HEK293 (cell line): ENCODE results near the gene DNAJA3.

Source experiments
- EGR2 ChIP-seq: fragments of 450-650 bp; formaldehyde crosslinking; IDR thresholded peaks from 2 replicates; pipeline ENCODE4 v1.5.1; 2016; ENCODE audit warnings: low read depth, missing biosample characterization, missing genetic modification characterization
- GLIS1 ChIP-seq: fragments of 450-650 bp; formaldehyde crosslinking; IDR thresholded peaks from 2 replicates; pipeline ENCODE4 v1.5.1; 2016; ENCODE audit warnings: missing biosample characterization, missing genetic modification characterization
- GLIS2 ChIP-seq: fragments of 450-650 bp; formaldehyde crosslinking; IDR thresholded peaks from 2 replicates; pipeline ENCODE4 v1.5.1; 2016; ENCODE audit warnings: missing biosample characterization, missing genetic modification characterization
- HOXA7 ChIP-seq: sonication (generic); formaldehyde crosslinking; IDR thresholded peaks from 2 replicates; pipeline ENCODE4 v1.8.1; 2022; ENCODE audit warnings: missing genetic modification reagents, borderline replicate concordance
- KLF17 ChIP-seq: fragments of 450-650 bp; formaldehyde crosslinking; IDR thresholded peaks from 2 replicates; pipeline ENCODE4 v1.5.1; 2016; ENCODE audit warnings: missing biosample characterization, missing genetic modification characterization
- PBX3 ChIP-seq: sonication (generic); formaldehyde crosslinking; IDR thresholded peaks from 2 replicates; pipeline ENCODE4 v1.8.1; 2022; ENCODE audit warnings: mild to moderate bottlenecking, moderate library complexity, missing genetic modification reagents
- PRDM1 ChIP-seq: fragments of 450-650 bp; formaldehyde crosslinking; IDR thresholded peaks from 2 replicates; pipeline ENCODE4; 2016; ENCODE audit warnings: missing biosample characterization, missing genetic modification characterization
- SALL2 ChIP-seq: fragments of 450-650 bp; formaldehyde crosslinking; IDR thresholded peaks from 2 replicates; pipeline ENCODE4 v1.5.0; 2017; ENCODE audit warnings: missing biosample characterization, mild to moderate bottlenecking, missing genetic modification characterization, borderline replicate concordance
- SCRT2 ChIP-seq: fragments of 450-650 bp; formaldehyde crosslinking; IDR thresholded peaks from 2 replicates; pipeline ENCODE4 v1.5.1; 2016; ENCODE audit warnings: missing biosample characterization, missing genetic modification characterization
- SP7 ChIP-seq: fragments of 450-650 bp; formaldehyde crosslinking; IDR thresholded peaks from 2 replicates; pipeline ENCODE4 v1.5.1; 2016; ENCODE audit warnings: missing biosample characterization, missing genetic modification characterization
- WT1 ChIP-seq: fragments of 450-650 bp; formaldehyde crosslinking; IDR thresholded peaks from 2 replicates; pipeline ENCODE4 v1.5.1; 2016; ENCODE audit warnings: missing biosample characterization, missing genetic modification characterization
- YY1 ChIP-seq: fragments of 450-650 bp; formaldehyde crosslinking; IDR thresholded peaks from 2 replicates; pipeline ENCODE4 v1.5.1; 2018; ENCODE audit warnings: missing biosample characterization, missing genetic modification characterization
- ZBTB1 ChIP-seq: fragments of 450-650 bp; formaldehyde crosslinking; IDR thresholded peaks from 2 replicates; pipeline ENCODE4 v1.5.1; 2016; ENCODE audit warnings: missing biosample characterization, missing genetic modification characterization
- ZBTB20 ChIP-seq: fragments of 450-650 bp; formaldehyde crosslinking; IDR thresholded peaks from 2 replicates; pipeline ENCODE4 v1.5.1; 2016; ENCODE audit warnings: missing biosample characterization, missing genetic modification characterization
- ZNF138 ChIP-seq: fragments of 450-650 bp; formaldehyde crosslinking; IDR thresholded peaks from 2 replicates; pipeline ENCODE4 v1.5.1; 2016; ENCODE audit warnings: missing biosample characterization, missing genetic modification characterization, borderline replicate concordance
- ZNF140 ChIP-seq: fragments of 450-650 bp; formaldehyde crosslinking; IDR thresholded peaks from 2 replicates; pipeline ENCODE4 v1.5.1; 2016; ENCODE audit warnings: missing biosample characterization, missing genetic modification characterization
- ZNF169 ChIP-seq: fragments of 450-650 bp; formaldehyde crosslinking; IDR thresholded peaks from 2 replicates; pipeline ENCODE4 v1.5.1; 2016; ENCODE audit warnings: missing biosample characterization, missing genetic modification characterization
- ZNF221 ChIP-seq: fragments of 450-650 bp; formaldehyde crosslinking; IDR thresholded peaks from 2 replicates; pipeline ENCODE4 v1.5.1; 2017; ENCODE audit warnings: missing biosample characterization, missing genetic modification characterization, borderline replicate concordance
- ZNF292 ChIP-seq: fragments of 450-650 bp; formaldehyde crosslinking; IDR thresholded peaks from 2 replicates; pipeline ENCODE4 v1.5.1; 2016; ENCODE audit warnings: low read depth, missing biosample characterization, missing genetic modification characterization, borderline replicate concordance
- ZNF335 ChIP-seq: fragments of 450-650 bp; formaldehyde crosslinking; conservative IDR thresholded peaks from 2 replicates; pipeline ENCODE4 v1.5.1; 2016; ENCODE audit warnings: missing biosample characterization, missing genetic modification characterization
- ZNF341 ChIP-seq: fragments of 450-650 bp; formaldehyde crosslinking; IDR thresholded peaks from 2 replicates; pipeline ENCODE4; 2016; ENCODE audit warnings: low read depth, missing biosample characterization, missing genetic modification characterization
- ZNF366 ChIP-seq: fragments of 450-650 bp; formaldehyde crosslinking; conservative IDR thresholded peaks from 2 replicates; pipeline ENCODE4 v1.5.1; 2016; ENCODE audit warnings: missing biosample characterization, missing genetic modification characterization
- ZNF501 ChIP-seq: fragments of 450-650 bp; formaldehyde crosslinking; IDR thresholded peaks from 2 replicates; pipeline ENCODE4 v1.5.1; 2016; ENCODE audit warnings: missing biosample characterization, missing genetic modification characterization
- ZNF558 ChIP-seq: fragments of 450-650 bp; formaldehyde crosslinking; IDR thresholded peaks from 2 replicates; pipeline ENCODE4 v1.5.1; 2016; ENCODE audit warnings: missing biosample characterization, missing genetic modification characterization
- ZNF629 ChIP-seq: fragments of 450-650 bp; formaldehyde crosslinking; IDR thresholded peaks from 2 replicates; pipeline ENCODE4 v1.5.1; 2017; ENCODE audit warnings: missing biosample characterization, missing genetic modification characterization
- ZNF785 ChIP-seq: fragments of 450-650 bp; formaldehyde crosslinking; IDR thresholded peaks from 2 replicates; pipeline ENCODE4 v1.5.1; 2016; ENCODE audit warnings: missing biosample characterization, missing genetic modification characterization
- ZSCAN30 ChIP-seq: fragments of 450-650 bp; IDR thresholded peaks from 2 replicates; pipeline ENCODE4 v1.5.1; 2018; ENCODE audit warnings: missing biosample characterization, mild to moderate bottlenecking, missing genetic modification characterization, moderate library complexity
- TF ChIP-seq, protein P1 (sequence below): fragments of 450-650 bp; formaldehyde crosslinking; IDR thresholded peaks from 2 replicates; pipeline ENCODE4 v1.5.1; 2016; ENCODE audit warnings: missing biosample characterization, missing genetic modification characterization
- TF ChIP-seq, protein P2 (sequence below): fragments of 450-650 bp; formaldehyde crosslinking; IDR thresholded peaks from 2 replicates; pipeline ENCODE4 v1.5.1; 2017; ENCODE audit warnings: missing biosample characterization, missing genetic modification characterization
- TF ChIP-seq, protein P3 (sequence below): fragments of 450-650 bp; formaldehyde crosslinking; IDR thresholded peaks from 2 replicates; pipeline ENCODE4 v1.5.1; 2016; ENCODE audit warnings: missing biosample characterization, missing genetic modification characterization
- TF ChIP-seq, protein P4 (sequence below): fragments of 450-650 bp; formaldehyde crosslinking; IDR thresholded peaks from 2 replicates; pipeline ENCODE4 v1.5.1; 2016; ENCODE audit warnings: missing biosample characterization, missing genetic modification characterization
- TF ChIP-seq, protein P5 (sequence below): fragments of 450-650 bp; formaldehyde crosslinking; IDR thresholded peaks from 2 replicates; pipeline ENCODE4 v1.5.1; 2016; ENCODE audit warnings: missing biosample characterization, missing genetic modification characterization

Gene DNAJA3

GRCh38 chr16:4425378-4426020, at the start of gene DNAJA3 (continued):
- TF ChIP-seq ZNF366 (no peak), ZBTB1 (tag by site-specific recombination) (peak; percentile 69; the same call in 1 of the 2 replicates), YY1 (tag by site-specific recombination) (peak; percentile 94), SALL2 (no peak), ZNF501 (tag by site-specific recombination) (no peak), ZNF169 (tag by site-specific recombination) (no peak), HOXA7 (CRISPR knock-in tag) (no peak), ZNF292 (no peak), SP7 (tag by site-specific recombination) (peak; percentile 47), KLF17 (tag by site-specific recombination) (peak; percentile 69; the same call in 1 of the 2 replicates), GLIS2 (tag by site-specific recombination) (no peak; the same call in 1 of the 2 replicates), SCRT2 (tag by site-specific recombination) (peak; percentile 73; the same call in 1 of the 2 replicates), GLIS1 (no peak), PBX3 (CRISPR knock-in tag) (peak; percentile 94), WT1 (no peak), PRDM1 (tag by site-specific recombination) (no peak), EGR2 (no peak), ZNF140 (tag by site-specific recombination) (no peak), ZNF629 (peak; percentile 64), ZNF341 (peak; percentile 50; the same call in 1 of the 2 replicates), ZNF785 (tag by site-specific recombination) (no peak), ZBTB20 (tag by site-specific recombination) (peak; percentile 69), ZNF558 (tag by site-specific recombination) (0 out of 2 replicates have a peak, but pooled peaks have one; percentile 31), ZNF138 (tag by site-specific recombination) (no peak), ZNF335 (tag by site-specific recombination) (peak; percentile 99), ZNF221 (tag by site-specific recombination) (no peak), ZSCAN30 (tag by site-specific recombination) (0 out of 2 replicates have a peak, but pooled peaks have one; percentile 27)
- TF ChIP-seq, protein P1, sequence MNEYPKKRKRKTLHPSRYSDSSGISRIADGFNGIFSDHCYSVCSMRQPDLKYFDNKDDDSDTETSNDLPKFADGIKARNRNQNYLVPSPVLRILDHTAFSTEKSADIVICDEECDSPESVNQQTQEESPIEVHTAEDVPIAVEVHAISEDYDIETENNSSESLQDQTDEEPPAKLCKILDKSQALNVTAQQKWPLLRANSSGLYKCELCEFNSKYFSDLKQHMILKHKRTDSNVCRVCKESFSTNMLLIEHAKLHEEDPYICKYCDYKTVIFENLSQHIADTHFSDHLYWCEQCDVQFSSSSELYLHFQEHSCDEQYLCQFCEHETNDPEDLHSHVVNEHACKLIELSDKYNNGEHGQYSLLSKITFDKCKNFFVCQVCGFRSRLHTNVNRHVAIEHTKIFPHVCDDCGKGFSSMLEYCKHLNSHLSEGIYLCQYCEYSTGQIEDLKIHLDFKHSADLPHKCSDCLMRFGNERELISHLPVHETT (tag by site-specific recombination) = no peak; the same call in none of the 2 replicates
- TF ChIP-seq, protein P2, sequence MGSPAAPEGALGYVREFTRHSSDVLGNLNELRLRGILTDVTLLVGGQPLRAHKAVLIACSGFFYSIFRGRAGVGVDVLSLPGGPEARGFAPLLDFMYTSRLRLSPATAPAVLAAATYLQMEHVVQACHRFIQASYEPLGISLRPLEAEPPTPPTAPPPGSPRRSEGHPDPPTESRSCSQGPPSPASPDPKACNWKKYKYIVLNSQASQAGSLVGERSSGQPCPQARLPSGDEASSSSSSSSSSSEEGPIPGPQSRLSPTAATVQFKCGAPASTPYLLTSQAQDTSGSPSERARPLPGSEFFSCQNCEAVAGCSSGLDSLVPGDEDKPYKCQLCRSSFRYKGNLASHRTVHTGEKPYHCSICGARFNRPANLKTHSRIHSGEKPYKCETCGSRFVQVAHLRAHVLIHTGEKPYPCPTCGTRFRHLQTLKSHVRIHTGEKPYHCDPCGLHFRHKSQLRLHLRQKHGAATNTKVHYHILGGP (tag by site-specific recombination) = no peak
- TF ChIP-seq, protein P3, sequence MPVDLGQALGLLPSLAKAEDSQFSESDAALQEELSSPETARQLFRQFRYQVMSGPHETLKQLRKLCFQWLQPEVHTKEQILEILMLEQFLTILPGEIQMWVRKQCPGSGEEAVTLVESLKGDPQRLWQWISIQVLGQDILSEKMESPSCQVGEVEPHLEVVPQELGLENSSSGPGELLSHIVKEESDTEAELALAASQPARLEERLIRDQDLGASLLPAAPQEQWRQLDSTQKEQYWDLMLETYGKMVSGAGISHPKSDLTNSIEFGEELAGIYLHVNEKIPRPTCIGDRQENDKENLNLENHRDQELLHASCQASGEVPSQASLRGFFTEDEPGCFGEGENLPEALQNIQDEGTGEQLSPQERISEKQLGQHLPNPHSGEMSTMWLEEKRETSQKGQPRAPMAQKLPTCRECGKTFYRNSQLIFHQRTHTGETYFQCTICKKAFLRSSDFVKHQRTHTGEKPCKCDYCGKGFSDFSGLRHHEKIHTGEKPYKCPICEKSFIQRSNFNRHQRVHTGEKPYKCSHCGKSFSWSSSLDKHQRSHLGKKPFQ (tag by site-specific recombination) = no peak
- TF ChIP-seq, protein P4, sequence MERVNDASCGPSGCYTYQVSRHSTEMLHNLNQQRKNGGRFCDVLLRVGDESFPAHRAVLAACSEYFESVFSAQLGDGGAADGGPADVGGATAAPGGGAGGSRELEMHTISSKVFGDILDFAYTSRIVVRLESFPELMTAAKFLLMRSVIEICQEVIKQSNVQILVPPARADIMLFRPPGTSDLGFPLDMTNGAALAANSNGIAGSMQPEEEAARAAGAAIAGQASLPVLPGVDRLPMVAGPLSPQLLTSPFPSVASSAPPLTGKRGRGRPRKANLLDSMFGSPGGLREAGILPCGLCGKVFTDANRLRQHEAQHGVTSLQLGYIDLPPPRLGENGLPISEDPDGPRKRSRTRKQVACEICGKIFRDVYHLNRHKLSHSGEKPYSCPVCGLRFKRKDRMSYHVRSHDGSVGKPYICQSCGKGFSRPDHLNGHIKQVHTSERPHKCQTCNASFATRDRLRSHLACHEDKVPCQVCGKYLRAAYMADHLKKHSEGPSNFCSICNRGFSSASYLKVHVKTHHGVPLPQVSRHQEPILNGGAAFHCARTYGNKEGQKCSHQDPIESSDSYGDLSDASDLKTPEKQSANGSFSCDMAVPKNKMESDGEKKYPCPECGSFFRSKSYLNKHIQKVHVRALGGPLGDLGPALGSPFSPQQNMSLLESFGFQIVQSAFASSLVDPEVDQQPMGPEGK (tag by site-specific recombination) = no peak
- TF ChIP-seq, protein P5, sequence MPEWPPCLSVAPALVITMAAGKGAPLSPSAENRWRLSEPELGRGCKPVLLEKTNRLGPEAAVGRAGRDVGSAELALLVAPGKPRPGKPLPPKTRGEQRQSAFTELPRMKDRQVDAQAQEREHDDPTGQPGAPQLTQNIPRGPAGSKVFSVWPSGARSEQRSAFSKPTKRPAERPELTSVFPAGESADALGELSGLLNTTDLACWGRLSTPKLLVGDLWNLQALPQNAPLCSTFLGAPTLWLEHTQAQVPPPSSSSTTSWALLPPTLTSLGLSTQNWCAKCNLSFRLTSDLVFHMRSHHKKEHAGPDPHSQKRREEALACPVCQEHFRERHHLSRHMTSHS (tag by site-specific recombination) = no peak
